H1 (cell line): ENCODE results near the gene TAPT1.

Source experiments
- ASH2L ChIP-seq: fragments of 200-600, 300-600 bp; sonication (generic); IDR thresholded peaks from one replicate; pipeline ENCODE4 v1.7.1; 2017; ENCODE audit warnings: low read length
- ATF3 ChIP-seq: IDR thresholded peaks from 2 replicates; pipeline ENCODE4 v1.6.1; 2011; ENCODE audit warnings: low read depth, mild to moderate bottlenecking, low read length; ENCODE audit not compliant: insufficient read depth
- CEBPB ChIP-seq: IDR thresholded peaks from 2 replicates; pipeline ENCODE4 v1.6.1; 2012; ENCODE audit warnings: low read depth, low read length
- CHD1 ChIP-seq: IDR thresholded peaks from 2 replicates; pipeline ENCODE4 v1.6.1; 2012; ENCODE audit warnings: low read depth, low read length, improper control_type of control experiment
- CTCF ChIP-seq, 3 experiments: IDR thresholded peaks; 1 replicate in 2 of 3; 2 replicates in 1 of 3; pipeline versions ENCODE4 v1.5.1 to v1.6.1; 2011; ENCODE audit warnings: low read length in 3 of 3, mild to moderate bottlenecking in 3 of 3, inconsistent platforms in 2 of 3, low read depth in 1 of 3, moderate library complexity in 1 of 3; ENCODE audit not compliant: insufficient read depth in 1 of 3; ENCODE audit errors: control extremely low read depth in 1 of 3
- EZH2 ChIP-seq: fragments of 200-600 bp; sonication (generic); IDR thresholded peaks from 2 replicates; pipeline ENCODE4 v1.7.1; 2012; ENCODE audit warnings: low read depth, mild to moderate bottlenecking, moderate library complexity, low read length, inconsistent platforms; ENCODE audit not compliant: severe bottlenecking
- SUZ12 ChIP-seq: fragments of 200-600 bp; sonication (generic); IDR thresholded peaks from 2 replicates; pipeline ENCODE4 v1.6.1; 2012; ENCODE audit warnings: mild to moderate bottlenecking, inconsistent platforms, low read length, moderate library complexity, mixed read lengths
- TAF1 ChIP-seq: IDR thresholded peaks from 2 replicates; pipeline ENCODE4 v1.6.1; 2011; ENCODE audit warnings: mild to moderate bottlenecking, low read depth, low read length
- TCF12 ChIP-seq: IDR thresholded peaks from 2 replicates; pipeline ENCODE4 v1.6.1; 2011; ENCODE audit warnings: low read depth, mild to moderate bottlenecking, low read length
- YY1 ChIP-seq: IDR thresholded peaks from 2 replicates; pipeline ENCODE4 v1.6.1; 2011; ENCODE audit warnings: low read depth, mild to moderate bottlenecking, low read length

- TF ChIP-seq EZH2 = no peak
- no peak for TF ChIP-seq CHD1
- TF ChIP-seq TCF12 = no peak
- no peak for TF ChIP-seq TAF1
- no peak for TF ChIP-seq CTCF (IDR thresholded peaks at IDR 0.05; ENCODE audit: control extremely low read depth in 1 of 3, insufficient read depth in 1 of 3, low read depth in 1 of 3, low read length in 3 of 3)
- no peak for TF ChIP-seq ASH2L
- TF ChIP-seq SUZ12 = no peak
- no peak for TF ChIP-seq ATF3
- TF ChIP-seq CEBPB = no peak
- no peak for TF ChIP-seq YY1
Measured at GRCh38 chr4:16155528-16156169, 70.6 kb downstream of the TAPT1 start.
